Bronchial epithelial cell (primary cell): ENCODE data around the gene SCGB1D1. TPM values are rescaled to one million over a fixed set of nuclear protein-coding genes. Genes with fewer than 3 reads are reported as not detected.

Experiments used
- DNase-seq: peaks from one replicate; pipeline ENCODE4 v3.0.0-alpha.2; 2010; ENCODE audit warnings: low read depth
- FAIRE-seq: peaks from 2 replicates; lab custom pipeline; 2011; peaks lifted over from hg19 to GRCh38; lab: Jason Lieb, UNC
- H3K27me3 ChIP-seq: 2 replicates; pipeline ENCODE4 v1.5.1; 2011; ENCODE audit warnings: low read length; ENCODE audit not compliant: control insufficient read depth, insufficient read depth
- H3K36me3 ChIP-seq: 2 replicates; pipeline ENCODE4 v1.5.1; 2011; ENCODE audit warnings: low read length; ENCODE audit not compliant: control insufficient read depth, insufficient read depth
- H3K4me3 ChIP-seq: 2 replicates; pipeline ENCODE4 v1.5.1; 2011; ENCODE audit warnings: mild to moderate bottlenecking, low read depth, low read length, control low read depth
- total RNA-seq: library from RNA; depleted of rRNA; stranded (reverse); fragments of >200 nt; gene quantifications from 2 replicates; pipeline ENCODE4 v1.2.1, GENCODE V29; 2014
- TF ChIP-seq, protein P1 (sequence below): IDR thresholded peaks from 2 replicates; pipeline ENCODE4 v1.5.1; 2011; ENCODE audit warnings: mild to moderate bottlenecking, moderate library complexity, low read length, control low read depth, inconsistent platforms; ENCODE audit not compliant: insufficient read depth, severe bottlenecking

Gene SCGB1D1
- total RNA-seq, 1 donor from 2014 or later, result not detected

DNA sequence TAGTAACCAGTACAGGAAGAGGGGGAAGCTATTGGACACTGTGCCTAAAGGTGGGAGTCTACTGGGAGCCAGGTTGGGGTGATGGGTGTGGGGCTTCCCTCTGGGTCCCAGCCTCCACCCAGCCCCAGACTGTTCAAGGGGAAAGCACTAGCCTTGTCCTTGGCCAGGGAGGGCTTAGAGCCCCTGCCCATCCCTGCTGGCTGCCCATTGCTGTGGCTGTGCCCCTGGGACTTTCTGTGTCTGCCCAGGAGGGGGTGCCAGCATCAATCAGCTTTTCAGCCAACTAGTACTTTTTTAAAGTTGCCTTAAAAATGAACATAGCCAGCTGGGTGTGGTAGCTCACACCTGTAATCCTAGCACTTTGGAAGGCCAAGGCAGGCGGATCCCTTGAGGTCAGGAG lies 46.3 kb upstream of the SCGB1D1 start:
- FAIRE-seq (no peak), DNase-seq (no peak)
- Histone ChIP-seq H3K27me3 (no peaks in the 10 kb centered on the region), H3K4me3 (no peak overlapping the region), H3K36me3 (peaks cover 36% of the 10 kb centered on the region)
- TF ChIP-seq, protein P1, sequence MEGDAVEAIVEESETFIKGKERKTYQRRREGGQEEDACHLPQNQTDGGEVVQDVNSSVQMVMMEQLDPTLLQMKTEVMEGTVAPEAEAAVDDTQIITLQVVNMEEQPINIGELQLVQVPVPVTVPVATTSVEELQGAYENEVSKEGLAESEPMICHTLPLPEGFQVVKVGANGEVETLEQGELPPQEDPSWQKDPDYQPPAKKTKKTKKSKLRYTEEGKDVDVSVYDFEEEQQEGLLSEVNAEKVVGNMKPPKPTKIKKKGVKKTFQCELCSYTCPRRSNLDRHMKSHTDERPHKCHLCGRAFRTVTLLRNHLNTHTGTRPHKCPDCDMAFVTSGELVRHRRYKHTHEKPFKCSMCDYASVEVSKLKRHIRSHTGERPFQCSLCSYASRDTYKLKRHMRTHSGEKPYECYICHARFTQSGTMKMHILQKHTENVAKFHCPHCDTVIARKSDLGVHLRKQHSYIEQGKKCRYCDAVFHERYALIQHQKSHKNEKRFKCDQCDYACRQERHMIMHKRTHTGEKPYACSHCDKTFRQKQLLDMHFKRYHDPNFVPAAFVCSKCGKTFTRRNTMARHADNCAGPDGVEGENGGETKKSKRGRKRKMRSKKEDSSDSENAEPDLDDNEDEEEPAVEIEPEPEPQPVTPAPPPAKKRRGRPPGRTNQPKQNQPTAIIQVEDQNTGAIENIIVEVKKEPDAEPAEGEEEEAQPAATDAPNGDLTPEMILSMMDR, result no peak

- no peak for FAIRE-seq
- Histone ChIP-seq H3K27me3 (no peaks in the 10 kb centered on the region), H3K36me3 (peaks cover 32% of the 10 kb centered on the region), H3K4me3 (no peak overlapping the region)
- TF ChIP-seq, protein P1, result no peak
- DNase-seq, result no peak
Measured at GRCh38 chr11:62144641-62145255, 45.3 kb upstream of the SCGB1D1 start.

DNA sequence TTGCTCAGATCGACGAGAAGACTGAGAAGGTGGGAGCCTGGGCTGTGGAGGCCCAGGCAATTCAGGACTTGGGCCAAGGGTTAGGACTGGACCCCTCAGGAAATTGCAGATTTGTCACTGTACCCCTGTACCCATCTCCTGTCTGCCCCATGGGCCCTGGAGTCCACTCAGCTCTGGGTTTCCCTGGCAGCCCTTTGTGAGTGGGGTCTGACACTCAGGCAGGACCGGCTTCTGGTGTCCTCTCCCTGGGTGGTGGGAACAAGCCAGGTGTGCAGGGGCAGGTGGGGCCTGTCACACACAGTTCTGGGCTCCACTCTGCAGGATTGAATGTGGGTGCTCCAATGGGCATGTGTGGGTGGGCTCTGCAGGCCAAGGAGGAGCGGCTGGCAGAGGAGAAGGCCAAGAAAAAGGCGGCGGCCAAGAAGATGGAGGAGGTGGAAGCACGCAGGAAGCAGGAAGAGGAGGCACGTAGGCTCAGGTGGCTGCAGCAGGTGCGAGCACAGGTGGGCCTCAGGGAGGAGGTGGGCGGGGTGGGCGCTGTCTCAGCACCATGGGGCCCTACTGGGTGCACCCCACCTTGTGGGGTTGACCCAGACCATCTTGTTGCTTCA lies 44.6 kb upstream of the SCGB1D1 start:
- H3K27me3 ChIP-seq, result no peaks in the 10 kb centered on the region
- H3K36me3 ChIP-seq, result peaks cover 32% of the 10 kb centered on the region
- TF ChIP-seq, protein P1, result no peak
- DNase-seq (no peak), FAIRE-seq (no peak)
- no peak overlapping the region for H3K4me3 ChIP-seq

DNA sequence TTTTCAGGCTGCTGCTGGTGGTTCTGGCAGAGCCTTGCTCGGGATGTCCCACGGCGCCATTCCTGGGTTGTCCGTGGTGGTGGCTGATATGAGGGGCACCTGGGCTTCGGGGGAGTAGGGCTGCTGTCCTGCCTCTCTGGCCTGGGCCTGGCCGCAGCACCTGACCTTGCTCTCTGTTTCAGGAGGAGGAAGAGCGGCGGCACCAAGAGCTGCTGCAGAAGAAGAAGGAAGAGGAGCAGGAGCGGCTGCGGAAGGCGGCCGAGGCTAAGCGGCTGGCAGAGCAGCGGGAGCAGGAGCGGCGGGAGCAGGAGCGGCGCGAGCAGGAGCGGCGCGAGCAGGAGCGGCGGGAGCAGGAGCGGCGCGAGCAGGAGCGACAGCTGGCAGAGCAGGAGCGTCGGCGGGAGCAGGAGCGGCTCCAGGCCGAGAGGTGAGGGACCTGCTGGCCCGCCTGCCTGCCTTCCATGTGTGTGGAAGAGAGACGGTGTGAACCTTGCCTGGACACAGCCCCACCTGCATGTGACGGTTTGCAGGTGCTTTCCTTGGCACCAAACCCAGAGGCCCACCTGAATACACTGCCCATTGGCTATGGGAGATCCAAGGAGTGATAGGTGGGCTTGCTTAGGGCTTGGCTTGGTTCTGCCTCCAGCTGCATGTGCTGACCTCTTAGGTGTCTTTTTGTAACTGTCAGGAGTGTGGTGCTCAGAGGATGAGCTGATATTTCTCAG lies 43.4 kb upstream of the SCGB1D1 start:
- TF ChIP-seq, protein P1, result no peak
- FAIRE-seq (peak; percentile 18), DNase-seq (no peak)
- Histone ChIP-seq H3K36me3 (peaks cover 27% of the 10 kb centered on the region), H3K27me3 (no peaks in the 10 kb centered on the region), H3K4me3 (no peak overlapping the region)

GRCh38 chr11:62147545-62147944 lies 42.5 kb upstream of the SCGB1D1 start:
- TF ChIP-seq, protein P1, result no peak
- H3K4me3 ChIP-seq, result no peak overlapping the region
- H3K27me3 ChIP-seq, result no peaks in the 10 kb centered on the region
- peaks cover 28% of the 10 kb centered on the region for H3K36me3 ChIP-seq
- FAIRE-seq (no peak), DNase-seq (no peak)
